Medulla oblongata (tissue), 1 donor: ENCODE results near the gene GHRH.

Experiments used
- DNase-seq: peaks from one replicate; pipeline ENCODE4 v3.0.0-alpha.2; 2015; ENCODE audit errors: extremely low spot score

Gene GHRH, protein sequence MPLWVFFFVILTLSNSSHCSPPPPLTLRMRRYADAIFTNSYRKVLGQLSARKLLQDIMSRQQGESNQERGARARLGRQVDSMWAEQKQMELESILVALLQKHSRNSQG

DNA sequence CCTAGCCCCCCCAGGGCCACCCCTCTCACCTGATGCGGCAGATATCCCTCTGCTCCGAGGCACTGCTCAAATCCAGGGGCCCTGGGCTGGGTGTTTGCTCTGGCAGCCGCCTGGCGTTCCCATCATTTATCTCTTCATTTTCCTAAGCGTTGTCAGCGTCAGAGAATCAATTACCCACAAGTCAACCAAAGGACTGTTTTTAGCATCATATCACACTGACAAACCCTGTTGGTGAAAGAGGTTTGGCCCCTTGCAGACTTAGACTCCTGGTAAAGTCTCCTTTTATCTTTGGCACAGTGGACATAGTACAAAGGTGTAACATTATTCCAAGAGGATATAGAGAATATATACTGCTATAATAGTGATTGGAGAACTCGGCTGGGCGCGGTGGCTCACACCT lies at the start of gene GHRH:
GHRH (minus strand) TSS at position 101 of the 400 bp plus-strand sequence. CDS start 4,925 bp downstream, outside the sequence.
- DNase-seq, result no peak

DNA sequence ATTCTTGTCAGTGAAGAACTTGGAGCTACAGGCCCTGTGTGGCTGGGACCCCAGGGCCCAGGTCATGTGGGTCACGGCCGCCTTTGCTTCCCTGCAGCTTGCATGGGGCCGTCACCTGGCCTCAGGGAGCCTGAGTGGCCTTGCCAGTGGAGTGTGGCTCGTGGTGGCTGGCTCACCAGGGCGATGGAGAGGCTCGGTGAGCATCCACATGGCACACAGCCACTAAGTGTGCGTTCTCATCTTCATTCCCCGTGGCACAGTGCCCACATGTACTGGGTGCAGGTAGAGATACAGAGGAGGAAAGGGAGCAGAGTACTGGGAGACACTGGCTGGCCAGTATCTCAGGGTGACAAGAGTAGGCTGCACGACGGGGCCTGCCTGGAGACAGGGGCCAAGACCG lies 49.3 kb upstream of the GHRH start:
- no peak for DNase-seq

DNA sequence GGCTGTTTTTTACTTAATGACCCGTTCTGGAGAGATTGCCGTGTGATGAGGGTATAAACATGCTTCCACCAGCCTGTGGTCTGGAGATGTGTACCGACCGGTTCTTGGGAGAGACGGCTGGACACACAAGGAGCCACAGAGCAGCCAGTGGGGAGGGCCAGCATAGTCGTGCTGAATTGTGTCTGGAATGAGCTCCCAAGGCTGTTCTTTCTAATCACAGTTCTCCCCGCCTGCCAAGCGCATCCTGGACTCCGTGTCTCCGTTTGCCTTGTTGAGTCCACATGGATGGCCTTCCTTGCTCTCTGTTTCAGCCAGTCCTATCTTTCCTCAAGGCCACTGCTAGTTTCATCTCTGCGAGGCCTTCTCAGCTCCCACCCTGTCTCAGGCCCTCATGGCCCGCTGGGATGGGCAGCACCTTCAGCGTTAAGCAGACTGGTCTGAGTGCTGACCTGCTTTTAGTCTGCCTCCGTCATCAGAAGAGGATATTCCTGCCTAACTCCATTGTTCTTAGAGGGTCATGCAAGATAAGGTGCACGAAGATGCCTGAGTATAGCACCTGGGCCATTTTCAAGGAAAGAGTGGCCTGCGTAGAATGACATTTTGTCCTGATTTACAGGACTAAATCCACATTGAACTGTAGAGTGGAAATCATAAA lies 48.4 kb upstream of the GHRH start:
- DNase-seq, result no peak

DNA sequence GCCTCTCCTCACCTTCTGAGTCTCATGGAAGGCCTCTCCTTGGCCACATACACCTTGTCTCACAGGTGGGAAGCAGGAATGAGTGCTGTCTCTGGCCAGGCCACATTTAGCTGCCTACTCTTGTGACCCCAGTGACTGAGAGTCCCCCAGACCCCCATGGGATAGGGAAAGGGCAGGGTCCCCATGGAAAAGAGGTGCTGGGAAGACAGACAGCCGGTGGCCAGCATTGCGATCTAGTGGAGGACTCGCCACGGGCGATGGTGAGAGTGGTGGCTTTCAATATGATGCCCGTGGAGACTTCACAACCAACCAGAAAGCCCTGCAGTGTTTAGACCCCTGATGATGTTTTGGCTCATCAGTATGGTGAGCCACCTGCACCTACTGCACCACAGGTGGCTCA lies 47.7 kb upstream of the GHRH start:
- DNase-seq, result no peak

DNA sequence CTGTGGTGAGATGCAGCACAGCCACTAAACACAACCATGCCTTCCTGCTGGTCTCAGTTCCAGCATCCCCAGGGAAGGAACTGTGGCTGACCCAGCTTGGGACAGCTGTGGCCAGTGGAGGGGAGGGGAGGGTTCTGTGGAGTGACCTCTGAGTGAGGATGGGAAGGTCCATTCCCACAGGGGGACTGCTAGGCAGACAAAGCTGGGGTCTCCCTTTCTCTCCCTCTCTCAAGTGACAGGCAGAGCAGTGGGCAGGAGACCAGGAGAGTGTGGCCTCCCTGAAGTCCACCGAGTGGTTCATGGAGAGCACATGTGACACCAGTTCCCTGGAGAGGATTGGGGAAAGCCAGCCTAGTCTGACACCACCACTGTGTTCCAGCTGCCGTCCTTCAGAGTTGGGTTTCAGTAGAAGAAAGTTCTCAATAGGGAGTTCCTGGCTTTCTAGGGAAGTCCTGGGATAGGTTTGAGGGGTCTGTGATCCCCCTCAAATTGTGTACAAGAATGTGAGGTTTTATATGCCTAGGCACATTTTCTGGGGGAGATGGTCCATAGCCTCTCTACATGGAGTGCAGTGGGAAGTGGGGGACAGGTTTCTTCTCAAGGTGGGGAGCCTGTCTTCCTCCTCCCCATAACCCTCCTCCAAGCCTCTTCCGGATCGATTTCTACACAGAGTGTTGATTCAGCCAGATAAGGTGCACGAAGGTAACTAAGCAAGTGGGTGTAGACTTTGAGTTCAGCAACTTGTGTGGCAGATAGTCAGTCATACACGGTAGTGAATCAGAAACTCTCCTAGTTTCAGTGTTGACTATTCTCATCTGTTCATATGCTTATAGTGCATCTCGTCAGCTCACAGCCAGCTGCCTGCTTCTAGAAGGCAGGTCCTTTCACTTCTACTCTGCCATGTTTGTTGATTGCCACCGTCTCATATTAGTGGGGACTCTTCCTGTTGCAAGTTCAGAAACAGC lies 46.8 kb upstream of the GHRH start:
- DNase-seq, result no peak

DNA sequence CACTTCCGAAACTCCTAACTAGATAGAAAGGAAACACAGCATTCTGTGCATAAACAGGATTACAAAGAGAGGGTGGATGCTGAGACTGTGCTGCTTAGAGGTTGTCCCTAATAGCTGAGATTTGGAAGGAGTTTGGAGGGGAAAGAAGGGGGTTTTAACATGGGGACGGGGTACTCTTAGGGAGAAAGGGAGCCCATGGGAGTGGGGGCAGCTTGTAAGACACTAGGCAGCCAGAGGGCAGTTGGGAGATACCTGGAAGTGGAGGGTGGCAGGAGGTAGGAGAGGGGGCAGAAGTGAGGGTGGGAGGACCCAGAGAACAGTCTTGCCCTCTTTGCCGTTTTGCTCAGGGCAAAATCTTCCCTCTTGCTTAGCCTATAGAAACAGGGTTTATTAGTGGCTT lies 44.2 kb upstream of the GHRH start:
- no peak for DNase-seq

DNA sequence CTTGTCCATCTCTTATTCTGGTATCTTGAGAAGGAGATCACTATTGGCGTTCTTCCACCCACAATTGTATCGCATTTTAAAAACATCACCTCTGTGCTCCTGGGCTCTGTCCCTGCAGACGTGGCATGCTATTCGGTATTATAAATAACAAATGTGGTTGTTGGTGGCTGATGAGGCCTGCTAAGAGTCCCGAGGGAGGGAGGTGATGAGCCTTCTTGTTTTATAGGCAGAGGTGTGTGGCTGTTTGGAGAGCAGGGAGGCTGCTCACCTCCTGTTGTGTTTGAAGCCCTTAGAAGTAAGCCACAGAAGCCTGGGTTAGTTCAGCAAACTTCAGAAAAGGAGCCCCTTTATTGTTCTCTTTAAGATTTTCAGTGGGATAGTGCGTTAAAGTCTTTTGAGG lies 43.5 kb upstream of the GHRH start:
- no peak for DNase-seq

DNA sequence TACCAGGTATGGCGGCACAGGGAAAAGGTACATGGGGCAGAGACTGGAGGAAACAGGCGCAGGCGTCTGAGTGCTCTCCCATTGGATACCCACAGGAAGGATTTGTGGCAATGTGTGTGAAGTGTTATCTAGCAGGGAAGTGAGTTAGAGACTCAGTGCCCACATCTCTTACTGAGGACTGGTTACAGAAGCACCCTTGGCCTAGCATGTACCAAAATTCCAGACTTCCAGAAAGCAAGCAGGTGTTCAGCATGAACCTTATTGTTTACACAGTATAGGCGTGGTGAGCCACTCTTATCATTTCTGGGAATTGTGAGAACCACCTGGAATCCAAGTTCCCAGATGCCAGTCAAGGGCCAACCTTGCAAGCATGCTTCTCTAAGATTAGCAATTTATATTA lies 42.0 kb upstream of the GHRH start:
- DNase-seq, result no peak

DNA sequence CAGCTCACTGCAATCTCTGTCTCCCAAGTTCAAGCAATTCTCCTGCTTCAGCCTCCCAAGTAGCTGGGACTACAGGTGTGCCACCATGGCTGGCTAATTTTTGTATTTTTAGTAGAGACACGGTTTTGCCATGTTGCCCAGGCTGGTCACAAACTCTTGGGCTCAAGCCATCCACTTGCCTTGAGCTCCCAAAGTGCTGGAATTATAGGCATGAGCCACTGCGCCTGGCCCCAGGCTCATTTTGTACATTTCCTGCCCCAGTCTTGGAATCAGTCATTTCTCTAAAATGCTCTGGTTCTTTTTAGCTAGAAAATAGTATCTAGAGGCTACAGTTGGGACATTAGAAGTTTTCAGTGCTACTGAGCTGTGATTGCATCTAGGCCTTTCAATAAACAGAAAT lies 41.4 kb upstream of the GHRH start:
- no peak for DNase-seq

DNA sequence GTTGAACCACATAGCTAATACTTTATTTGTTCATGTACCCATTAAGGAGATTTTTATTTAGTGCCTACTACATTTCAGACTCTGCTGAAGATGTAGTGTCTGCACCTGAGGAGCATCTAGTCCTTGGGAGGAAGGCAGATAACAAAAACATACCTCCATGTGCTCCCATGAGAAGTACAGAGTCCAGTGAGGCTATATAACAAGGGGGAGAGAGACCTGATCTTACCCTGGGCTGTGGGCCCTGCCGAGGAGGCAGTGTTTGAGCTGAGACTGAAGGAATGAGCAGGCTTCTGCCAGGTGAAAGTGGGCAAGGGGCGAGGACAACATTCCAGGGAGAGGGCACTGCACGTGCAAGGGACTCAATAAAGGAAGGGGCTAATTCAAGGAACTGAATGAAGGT lies 39.9 kb upstream of the GHRH start:
- DNase-seq, result no peak

DNA sequence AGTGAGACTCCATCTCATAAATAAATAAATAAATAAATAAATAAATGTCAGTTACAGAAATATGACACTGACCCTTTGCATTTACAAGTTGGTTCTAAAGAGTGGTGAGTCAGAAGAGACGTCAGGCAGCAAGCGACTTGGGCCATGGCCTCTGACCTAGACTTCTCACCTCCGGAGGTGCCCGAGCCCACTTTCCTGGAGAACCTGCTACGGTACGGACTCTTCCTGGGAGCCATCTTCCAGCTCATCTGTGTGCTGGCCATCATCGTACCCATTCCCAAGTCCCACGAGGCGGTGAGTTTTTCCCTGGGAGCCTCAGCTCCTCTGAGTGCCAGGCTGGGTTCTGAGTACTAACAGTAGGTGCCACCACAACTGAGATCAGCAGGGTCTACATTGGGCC lies 39.5 kb upstream of the GHRH start:
- DNase-seq, result no peak

DNA sequence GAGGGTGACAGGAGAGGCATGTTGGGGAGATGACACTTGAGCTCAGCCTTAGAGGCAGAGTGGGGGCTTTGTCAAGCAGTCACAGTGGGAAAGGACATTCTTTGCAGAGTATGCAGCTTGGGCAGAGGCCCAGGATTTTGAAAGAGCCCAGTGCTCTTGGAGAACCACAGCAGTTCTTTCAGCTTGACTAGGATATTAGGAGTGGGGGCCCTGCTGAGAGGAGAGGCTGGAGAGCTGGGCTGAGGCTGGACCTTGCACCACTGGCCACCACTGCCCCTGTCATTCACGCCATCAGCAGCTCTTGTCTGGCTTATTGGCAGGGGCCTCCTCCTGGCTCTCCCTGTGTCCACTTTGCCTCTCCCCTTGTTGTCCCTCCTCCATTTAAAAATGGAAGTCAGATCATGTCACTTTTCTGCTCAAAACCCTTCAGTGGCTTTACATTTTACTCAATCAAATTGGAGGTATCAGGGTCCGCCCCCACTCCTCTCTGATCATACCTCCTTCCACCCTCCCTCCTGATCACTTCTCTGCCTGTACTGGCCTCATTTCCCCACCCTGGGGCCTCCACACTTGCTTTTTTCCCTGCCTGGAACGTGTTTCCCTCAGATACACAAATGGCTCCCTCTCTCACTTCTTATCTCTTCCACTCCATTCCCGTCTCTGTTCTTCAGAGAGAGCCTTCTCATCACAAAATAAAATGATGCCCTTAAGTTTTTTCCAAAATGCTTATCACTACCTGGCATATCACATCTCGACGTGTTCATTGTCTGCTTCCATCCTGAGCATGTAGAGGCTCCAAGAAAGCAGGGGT lies 38.3 kb upstream of the GHRH start:
- peak; percentile 70 for DNase-seq

DNA sequence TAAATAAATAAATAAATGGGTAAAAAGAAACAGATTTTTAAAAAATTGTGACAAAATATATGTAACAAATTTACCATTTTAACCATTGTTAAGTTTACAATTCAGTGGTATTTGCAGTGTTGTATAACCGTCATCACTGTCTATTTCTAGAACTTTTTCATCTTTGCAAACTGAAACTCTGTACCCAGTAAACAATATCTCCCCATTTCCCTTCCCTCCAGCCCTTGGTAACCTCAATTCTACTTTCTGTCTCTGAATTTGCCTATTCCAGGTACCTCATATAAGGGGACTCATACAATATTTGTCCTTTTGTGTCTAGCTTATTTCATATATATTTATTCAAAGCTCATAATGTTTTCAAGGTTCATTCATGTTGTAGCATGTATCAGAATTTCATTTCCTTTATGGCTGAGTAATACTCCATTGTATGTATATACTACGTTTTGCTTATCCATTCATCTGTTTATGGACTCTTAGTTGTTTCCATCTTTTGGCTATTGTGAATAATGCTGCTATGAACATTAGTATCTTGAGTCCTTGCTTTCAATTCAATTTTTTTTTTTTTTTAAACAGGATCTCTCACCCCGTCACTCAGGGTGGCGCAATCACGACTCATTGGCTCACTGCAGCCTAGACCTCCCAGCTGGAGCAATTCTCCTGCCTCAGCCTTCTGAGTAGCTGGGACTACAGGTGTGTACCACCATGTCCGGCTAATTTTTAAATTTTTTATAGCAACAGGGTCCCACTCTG lies 36.8 kb upstream of the GHRH start:
- DNase-seq, result no peak

DNA sequence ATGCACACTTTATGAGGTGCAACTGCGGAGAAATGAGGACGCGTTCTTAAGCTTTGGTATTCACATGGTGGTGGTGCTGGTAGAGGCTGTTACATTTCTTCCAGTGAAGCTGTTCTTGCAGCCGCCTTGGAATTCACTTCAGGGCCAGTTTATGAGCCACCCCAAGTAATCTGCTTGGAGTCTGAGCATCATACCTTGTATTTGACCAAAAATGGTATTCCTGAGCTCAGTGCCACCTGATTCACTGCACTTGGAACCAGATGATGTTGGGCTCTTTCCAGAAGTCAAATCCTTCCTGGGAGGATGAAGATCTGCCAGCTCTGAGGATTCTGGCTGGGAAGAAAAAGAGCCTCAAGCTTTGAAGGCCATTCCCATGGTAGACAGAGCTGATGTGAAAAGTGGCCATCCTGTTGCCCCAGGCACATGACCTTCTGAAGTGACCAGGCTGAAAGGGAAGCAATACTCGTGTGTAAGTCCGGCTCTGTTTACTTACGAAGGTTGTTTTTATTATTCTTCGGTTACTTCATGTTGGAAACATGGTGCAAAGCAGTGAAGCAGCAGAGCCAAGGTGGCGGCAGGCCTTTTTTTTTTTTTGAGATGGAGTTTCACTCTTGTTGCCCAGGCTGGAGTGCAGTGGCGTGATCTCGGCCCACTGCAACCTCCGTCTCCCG lies 35.6 kb upstream of the GHRH start:
- peak; percentile 33 for DNase-seq

DNA sequence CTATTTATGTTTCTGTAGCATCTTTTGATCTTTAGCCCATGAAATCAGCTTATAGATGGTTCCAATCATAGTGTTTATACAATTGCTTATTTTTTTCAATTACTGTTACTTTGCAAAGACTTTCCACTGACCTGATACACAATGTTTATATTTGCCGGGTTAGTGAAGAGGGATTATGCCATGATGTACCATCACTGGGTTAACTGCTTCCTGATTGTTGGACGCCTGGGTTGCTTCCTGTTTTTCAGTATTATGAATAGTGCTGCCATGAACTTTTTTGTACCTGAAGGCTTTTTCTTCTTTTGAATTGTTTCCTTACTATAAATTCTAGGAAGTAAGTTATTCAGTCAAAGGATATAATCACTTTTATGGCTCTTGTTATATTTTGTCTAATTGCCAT lies 34.8 kb upstream of the GHRH start:
- no peak for DNase-seq

DNA sequence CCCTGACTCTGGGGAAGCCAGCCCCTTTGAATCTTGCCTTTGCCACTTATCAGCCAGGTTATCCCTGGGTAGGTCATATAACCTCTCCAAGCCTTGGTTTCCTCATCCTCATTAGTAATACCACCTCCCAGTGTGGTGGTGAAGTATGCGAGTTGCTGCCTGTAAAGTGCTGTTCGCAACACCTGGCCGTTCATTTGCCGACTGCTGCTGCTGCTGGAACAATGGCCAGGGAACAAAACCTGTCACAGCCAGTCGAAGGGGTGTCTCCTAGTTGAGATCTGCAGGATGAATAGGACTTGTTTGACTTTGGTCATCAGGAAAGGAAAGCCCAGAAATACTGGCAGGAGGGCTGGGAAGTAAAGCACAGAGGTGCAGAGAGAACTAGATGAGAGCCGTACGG lies 34.0 kb upstream of the GHRH start:
- no peak for DNase-seq

DNA sequence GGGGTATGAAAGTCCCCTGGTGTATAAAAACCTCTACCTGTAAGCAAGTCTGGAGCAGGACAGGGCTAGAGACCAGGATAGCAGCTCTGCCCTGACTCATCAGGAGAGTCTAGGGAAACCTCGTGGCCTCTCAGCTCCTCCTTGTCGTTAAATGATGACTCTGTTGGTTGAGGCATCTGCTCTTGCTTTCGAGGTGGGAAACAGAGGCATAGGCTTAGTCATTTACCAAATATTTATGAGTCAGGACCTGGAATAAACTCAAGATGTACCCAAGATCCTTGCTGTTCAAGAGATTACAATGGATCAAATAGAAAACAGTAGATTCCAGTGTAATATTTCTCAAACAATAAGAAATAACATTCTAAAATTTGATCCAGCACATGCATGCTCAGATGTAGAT lies 33.4 kb upstream of the GHRH start:
- no peak for DNase-seq

DNA sequence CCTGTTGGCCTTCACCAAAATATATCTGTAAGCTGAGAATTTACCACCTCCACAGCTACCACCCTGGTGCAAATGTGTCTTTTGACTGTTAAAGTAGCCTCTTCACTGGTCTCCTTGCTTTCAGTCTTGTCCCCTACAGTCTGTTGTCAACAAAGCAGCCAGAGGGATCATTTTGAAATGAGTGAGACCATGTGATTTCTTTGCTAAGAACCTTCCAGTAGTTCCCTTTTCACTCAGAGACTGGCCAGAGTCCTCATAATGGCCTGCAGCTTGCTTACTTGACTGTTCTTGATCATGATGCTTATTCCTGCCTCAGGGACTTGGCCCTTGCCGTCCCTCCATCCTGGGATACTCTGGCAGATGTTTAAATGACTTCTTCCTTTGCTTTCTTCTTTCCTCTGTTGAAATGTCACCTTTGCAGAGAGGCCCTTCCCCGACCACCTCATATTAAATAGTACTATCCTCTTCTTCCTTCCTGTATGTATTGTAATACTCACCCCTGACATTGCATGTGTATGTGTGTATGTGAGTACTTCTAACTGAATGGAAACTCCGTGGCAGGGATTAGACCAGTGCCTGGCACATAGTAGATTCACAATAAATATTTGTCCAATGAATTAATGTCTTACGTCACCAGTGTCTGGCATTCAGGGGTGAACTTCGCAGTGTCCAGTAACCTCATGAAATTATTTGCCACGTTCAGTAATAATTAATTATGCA lies 32.8 kb upstream of the GHRH start:
- peak; percentile 74 for DNase-seq

DNA sequence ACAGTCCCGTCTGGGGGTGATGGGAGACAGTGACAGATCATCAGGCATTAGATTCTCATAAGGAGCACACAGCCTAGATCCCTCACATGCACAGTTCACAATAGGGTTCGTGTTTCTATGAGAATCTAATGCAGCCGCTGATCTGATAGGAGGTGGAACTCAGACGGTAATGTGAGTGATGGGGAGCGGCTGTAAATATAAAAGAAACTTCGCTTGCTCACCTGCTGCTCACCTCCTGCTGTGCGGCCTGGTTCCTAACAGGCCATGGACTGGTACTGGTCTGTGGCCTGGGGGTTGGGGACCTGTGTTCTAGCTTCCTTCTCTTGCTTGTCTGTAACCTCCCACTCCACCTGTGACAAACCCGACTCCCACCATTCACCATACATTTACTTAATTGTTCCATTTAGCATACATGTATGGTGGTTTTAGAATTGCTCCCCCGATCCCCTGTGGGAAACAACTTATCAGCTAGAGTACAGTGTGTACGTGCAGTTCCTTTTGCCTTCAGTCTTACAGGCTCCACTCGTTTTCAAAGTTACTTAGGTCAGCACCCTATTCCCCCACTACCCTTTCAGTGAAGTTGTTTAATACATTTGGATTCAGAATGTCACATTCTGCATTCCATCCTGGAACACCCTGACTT lies 31.8 kb upstream of the GHRH start:
- DNase-seq, result no peak

DNA sequence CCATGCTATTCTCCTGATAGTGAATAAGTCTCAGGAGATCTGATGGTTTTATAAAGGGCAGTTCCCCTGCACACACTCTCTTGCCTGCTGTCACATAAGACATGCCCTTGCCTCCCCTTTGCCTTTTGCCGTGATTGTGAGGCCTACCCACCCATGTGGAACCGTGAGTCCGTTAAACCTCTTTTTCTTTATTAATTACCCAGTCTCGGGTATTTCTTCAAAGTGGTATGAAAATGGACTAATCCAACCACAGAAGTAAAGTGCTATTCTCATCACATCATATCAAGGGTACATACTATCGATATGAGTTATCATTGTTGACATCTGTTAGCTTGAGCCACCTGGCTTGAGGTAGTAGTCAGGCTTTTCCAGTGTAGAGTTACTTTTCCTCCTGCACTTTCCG lies 30.1 kb upstream of the GHRH start:
- no peak for DNase-seq
